NCI-H460 (cell line): ENCODE data around the gene CALHM3. TPM values are rescaled to one million over a fixed set of nuclear protein-coding genes. Genes with fewer than 3 reads are reported as not detected.
A peak's percentile ranks its signal among the peaks of the same experiment; 100 is the strongest.
"Not testable (repeated sequence)": the region's sequence is repeated elsewhere in the genome, so short reads cannot be mapped to it uniquely, and the experiment has no call there.

Experiments
- DNase-seq: peaks from one replicate; pipeline ENCODE4 v3.0.0-alpha.2; 2016; ENCODE audit warnings: low read depth; ENCODE audit errors: extremely low read depth
- polyA plus RNA-seq: library from polyadenylated mRNA; depleted of rRNA; stranded (reverse); fragments of >200 nt; gene quantifications from 2 replicates; pipeline ENCODE4 v1.2.3, GENCODE V29; 2014; cell fraction: nucleus; rRNA removed
- total RNA-seq: library from RNA; depleted of rRNA; stranded (reverse); fragments of >200 nt; shearing (Covaris generic); gene quantifications from 2 replicates; pipeline ENCODE4 v1.2.3, GENCODE V29; 2014; rRNA removed

CALHM3 gene, protein sequence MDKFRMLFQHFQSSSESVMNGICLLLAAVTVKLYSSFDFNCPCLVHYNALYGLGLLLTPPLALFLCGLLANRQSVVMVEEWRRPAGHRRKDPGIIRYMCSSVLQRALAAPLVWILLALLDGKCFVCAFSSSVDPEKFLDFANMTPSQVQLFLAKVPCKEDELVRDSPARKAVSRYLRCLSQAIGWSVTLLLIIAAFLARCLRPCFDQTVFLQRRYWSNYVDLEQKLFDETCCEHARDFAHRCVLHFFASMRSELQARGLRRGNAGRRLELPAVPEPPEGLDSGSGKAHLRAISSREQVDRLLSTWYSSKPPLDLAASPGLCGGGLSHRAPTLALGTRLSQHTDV
- total RNA-seq = not detected in 2 replicates
- polyA plus RNA-seq = not detected in 2 replicates

DNA sequence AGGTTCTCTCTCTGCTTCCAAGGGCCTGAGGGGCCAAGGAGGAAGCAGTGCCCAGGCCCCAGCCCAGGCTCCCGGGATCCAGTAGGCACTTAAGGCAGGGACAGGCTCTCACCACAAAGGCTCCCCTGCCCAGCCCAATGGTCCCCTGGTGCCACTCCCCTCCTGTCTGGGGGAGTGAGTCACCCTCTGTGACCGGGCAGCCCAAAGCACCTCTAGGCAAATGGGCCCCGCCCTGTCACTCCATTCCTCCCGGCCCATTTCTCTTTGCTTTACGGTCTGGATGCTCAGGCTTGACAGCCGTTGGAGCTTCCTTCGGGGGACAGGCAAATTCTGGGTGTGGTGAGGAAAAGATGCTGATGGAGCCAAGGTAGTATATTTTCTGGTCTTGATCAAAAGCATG is at the start of gene CALHM3:
Gene CALHM3 (minus strand): TSS at position 106 of the 400 bp plus-strand sequence. CDS start 208 bp downstream, outside the sequence.
- DNase-seq = peak; percentile 18

DNA sequence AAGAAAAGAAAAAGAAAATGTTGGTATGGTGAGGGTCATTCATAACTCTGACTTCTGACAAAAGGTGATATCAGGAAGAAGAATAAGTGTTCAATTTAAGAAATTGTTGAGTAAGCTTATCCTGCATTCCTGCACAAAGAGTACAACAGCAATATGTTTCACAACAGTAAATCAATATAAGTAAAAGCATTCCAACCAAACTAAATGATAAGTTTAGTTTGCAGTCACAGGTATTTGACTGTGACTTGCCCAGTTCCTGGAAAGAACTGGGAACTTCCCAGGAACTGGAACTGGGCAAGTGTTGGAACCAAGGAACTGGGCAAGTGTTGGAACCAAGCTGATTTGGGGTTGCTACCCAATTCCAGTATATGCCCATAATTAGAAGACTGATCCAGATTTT is 49.5 kb upstream of the CALHM3 start:
- DNase-seq = no peak

- DNase-seq = peak; percentile 22
Observed at GRCh38 chr10:103527476-103527875, 48.4 kb upstream of the CALHM3 start.

DNA sequence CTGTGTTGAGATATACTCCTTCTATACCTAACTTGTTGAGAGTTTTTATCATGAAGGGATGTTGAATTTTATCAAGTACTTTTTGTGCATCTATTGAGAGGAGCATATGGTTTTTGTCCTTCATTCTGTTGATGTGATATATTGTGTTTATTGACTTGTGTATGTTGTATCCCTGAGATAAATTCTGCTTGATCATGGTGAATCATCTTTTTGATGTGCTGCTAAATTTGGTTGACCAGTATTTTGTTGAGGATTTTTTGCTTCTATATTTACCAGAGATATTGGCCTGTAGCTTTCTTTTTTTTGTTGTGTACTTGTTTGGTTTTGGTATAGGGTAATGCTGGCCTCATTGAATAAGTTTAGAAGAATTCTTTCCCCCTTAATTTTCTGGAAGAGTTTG is 46.9 kb upstream of the CALHM3 start:
- peak; percentile 8 for DNase-seq

DNA sequence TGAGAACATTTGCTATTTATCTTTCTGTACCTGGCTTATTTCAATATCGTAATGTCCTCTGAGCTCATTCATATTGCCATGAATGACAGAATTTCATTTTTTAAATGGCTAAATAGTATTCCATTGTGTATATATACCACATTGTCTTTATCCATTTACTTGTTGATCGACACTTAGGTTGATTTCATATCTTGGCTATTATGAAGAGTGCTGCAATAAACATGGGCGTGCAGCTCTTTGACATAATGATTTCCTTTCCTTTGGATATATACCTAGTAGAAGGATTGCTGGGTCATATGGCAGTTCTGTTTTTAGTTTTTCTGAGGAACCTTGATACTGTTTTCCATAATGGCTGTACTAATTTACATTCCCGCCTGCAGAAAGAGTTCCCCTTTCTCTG is 44.6 kb upstream of the CALHM3 start:
- DNase-seq = no peak

DNA sequence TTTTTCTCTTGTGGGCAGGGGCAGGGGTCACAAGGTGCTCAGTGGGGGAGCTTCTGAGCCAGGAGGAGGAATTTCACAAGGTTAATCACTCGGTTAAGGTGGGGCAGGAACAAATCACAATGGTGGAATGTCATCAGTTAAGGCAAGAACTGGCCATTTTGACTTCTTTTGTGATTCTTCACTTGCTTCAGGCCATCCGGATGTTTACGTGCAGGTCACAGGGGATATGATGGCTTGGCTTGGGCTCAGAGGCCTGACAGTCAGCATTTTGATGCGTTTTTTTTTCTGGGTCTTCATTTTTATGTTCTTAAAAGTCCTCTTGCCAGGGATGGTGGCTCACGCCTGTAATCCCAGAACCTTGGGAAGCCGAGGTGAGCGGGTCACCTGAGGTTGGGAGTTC is 43.0 kb upstream of the CALHM3 start:
- not testable (repeated sequence) for DNase-seq

DNA sequence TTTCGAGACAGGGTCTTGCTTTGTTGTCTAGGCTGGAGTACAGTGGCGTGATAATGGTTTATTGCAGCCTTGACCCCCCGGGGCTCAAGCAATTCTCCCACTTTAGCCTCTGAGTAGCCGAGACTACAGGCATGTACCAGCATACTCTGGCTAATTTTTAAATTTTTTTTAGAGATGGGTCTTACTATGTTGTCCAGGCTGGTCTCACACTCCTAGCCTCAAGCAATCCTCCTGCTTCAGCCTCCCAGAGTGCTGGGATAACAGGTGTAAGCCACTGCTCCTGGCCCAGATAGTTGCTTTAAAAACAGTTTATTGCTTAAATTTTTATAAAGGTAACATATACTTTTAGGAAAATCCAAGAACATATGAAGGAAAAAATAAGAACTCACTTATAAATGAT is 40.8 kb upstream of the CALHM3 start:
- no peak for DNase-seq

- no peak for DNase-seq
Observed at GRCh38 chr10:103517234-103518085, 38.4 kb upstream of the CALHM3 start.

- no peak for DNase-seq
Observed at GRCh38 chr10:103514244-103514643, 35.2 kb upstream of the CALHM3 start.

DNA sequence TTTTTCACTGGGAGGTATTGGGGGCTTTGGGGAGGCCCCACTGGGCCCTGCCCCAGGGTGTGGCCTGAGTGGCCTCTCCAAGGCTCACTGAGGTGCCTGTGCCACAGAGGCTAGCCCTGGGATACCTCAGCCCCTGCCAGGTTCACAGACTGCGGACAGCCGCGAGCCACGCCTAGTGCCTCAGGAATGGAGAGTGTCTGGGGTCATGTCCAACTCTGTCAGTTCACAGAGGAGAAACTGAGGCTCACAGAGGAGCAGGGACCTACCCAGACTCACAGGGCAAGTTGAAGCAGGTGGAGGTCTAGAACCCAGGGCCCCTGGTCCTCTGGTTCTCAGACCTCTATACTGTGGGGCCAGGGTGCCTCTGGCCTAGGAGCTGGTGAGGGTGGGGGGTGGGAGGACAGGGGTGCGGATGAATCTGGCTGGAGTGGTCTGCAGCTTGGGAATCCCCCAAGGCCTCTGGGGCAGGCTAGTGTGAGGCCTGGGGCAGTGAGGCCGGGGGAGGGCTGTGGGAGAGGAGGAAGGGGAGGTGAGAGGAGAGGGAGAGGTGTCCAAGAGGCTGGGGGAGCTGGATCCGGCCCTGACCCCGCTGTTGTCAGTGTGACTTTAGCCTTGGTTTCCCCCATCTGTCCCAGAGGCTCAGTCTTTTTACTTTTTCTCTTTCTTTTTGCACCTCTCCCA is 34.5 kb upstream of the CALHM3 start:
- DNase-seq = no peak

GRCh38 chr10:103512591-103513379 is 33.7 kb upstream of the CALHM3 start:
- DNase-seq = no peak

DNA sequence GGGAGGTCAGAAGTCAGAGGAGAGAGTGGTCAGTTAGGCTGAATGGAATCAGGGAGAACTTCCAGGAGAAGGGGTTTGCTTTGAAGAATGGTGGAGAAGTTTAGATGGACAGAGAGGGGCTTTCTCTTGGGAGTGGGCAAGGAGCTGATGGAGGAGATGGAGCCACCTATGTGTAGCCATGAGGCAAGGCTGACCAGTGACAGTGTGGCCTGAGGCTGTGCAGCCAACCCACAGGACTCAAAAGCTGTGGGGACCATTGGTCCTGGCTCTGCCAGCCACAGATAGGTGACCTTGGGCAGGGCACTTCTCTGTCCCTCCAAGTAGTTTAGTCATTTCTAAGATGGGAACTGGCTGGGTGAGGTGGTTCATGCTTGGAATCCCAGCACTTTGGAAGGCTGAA is 33.1 kb upstream of the CALHM3 start:
- no peak for DNase-seq

DNA sequence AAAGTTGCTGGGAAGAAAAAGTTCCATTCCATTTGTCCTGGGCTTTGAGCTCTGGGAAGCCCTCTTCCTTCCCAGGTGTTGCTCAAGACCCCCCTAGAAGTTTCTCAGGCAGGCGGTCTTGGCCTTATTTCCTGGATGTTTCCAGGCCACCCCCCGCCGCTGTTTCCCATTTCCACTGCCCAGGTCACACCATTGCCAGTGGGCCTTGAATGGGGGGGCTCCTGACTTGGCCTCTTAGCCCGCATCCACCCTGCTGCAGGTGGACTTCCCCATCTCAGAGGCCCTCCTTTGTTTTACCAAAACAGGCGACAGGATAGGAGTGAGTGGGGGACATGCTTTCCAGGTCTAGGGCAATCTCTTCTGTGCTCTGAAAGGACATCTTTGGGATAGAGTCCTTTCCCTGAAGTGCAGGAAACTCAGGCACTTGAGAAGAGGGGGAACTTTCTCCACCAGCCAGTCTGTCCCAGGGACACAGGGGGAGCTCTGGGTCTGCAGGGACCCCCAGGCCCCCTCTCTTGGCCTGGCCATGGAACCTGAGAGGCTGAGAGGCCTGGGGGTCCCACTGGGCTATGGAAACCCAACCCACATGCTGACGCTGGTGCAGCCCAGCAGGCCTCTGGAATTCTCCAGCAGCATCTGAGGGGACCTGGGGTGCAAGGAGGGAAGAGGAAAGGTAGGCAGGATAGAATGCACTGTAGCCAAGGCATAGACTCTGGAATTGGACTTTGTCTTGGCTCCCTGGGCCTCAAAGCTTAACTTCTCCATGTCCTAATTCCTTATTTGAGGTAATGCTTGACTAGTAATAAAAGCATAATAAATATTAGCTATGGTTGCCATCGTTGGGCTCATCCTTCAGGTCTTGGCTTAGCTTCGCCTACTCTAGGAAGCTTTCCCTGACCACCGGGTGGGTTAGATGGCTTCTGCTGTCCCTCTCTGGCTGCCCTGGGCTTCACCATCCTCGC is 32.0 kb upstream of the CALHM3 start:
- DNase-seq = no peak

- DNase-seq = no peak
Observed at GRCh38 chr10:103510046-103510685, 31.1 kb upstream of the CALHM3 start.

- no peak for DNase-seq
Observed at GRCh38 chr10:103507235-103508191, 28.5 kb upstream of the CALHM3 start.

DNA sequence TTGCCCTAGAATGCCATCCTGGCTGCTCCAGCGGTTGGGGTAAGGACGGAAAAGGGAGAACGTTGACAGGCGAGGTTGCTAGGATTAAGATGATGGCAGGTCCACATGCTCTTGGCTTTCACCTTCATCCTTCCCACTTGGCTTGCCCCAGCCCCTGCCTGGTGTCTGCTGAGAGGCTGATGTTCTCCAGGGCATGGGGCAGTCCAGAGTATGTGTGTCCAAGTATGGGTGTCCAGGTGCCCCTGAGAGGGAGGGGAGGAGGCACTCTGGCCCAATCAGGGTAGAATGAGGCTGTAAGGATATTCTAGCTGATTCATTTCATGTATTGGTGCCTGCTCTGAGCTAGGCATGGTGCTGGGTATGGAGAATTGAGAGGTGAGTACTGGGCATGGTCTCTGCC is 27.0 kb upstream of the CALHM3 start:
- no peak for DNase-seq

DNA sequence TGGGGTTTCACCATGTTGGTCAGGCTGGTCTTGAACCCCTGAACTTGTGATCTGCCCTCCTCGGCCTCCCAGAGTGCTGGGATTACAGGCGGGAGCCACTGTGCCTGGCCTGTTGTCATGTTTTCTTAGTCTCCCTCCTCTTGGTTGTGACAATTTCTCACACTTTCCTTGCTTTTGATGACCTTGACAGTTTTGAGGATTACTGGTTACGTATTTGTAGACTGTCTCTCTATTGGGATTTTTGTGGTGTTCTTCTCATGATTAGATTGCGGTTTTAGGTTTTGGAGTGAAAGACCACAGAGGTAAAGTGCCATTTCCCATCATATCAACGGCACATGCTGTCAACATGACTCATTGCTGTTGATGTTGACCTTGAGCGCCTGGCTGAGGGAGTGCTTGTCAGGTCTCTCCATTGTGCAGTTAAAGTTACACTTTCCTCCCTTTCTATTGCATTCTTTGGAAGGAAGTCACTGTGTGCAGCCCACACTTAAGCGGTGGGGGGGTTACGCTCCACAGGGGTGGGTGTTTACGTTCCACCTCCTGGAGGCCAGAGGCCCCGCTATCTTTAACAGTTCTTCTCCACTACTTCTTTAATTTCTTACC is 25.2 kb upstream of the CALHM3 start:
- DNase-seq = no peak
